Breast epithelium (tissue), 4 donors: ENCODE measurements around the gene KIF6. TPM values are rescaled to one million over a fixed set of nuclear protein-coding genes. Genes with fewer than 3 reads are reported as not detected.

Source experiments
- DNase-seq, 2 donors: peaks; one replicate each; pipeline ENCODE4 v3.0.0-alpha.2; 2019; ENCODE audit warnings: low spot score in 2 of 2
- H3K27ac ChIP-seq, 2 donors: fragments of 200-600 bp; sonication (generic) in 1 of 2; one replicate each; pipeline ENCODE4 v1.5.1; 2016 to 2019; ENCODE audit warnings: mild to moderate bottlenecking in 1 of 2
- H3K27me3 ChIP-seq, 2 donors: fragments of 200-600 bp; sonication (generic) in 1 of 2; one replicate each; pipeline versions ENCODE4 v1.5.1 to v1.6.0; 2017 to 2019; ENCODE audit warnings: control low read depth in 1 of 2, mild to moderate bottlenecking in 1 of 2
- H3K36me3 ChIP-seq: fragments of 200-600 bp; one replicate; pipeline ENCODE4 v1.5.1; 2019
- H3K4me1 ChIP-seq, 2 donors: fragments of 200-600 bp; sonication (generic); one replicate each; pipeline ENCODE4 v1.5.1; 2016 to 2019; ENCODE audit warnings: control low read depth in 1 of 2
- H3K4me3 ChIP-seq, 3 donors: fragments of 200-600 bp; sonication (generic); 1 replicate in 2 of 3; 2 replicates in 1 of 3; pipeline ENCODE4 v1.5.1; 2016 to 2019; ENCODE audit warnings: mild to moderate bottlenecking in 3 of 3, moderate library complexity in 2 of 3
- H3K9me3 ChIP-seq, 2 donors: fragments of 200-600 bp; sonication (generic) in 1 of 2; one replicate each; pipeline ENCODE4 v1.5.1; 2016 to 2019; ENCODE audit warnings: control low read depth in 1 of 2
- POLR2A ChIP-seq: fragments of 450-650 bp; IDR thresholded peaks from one replicate; pipeline ENCODE4 v1.6.1; 2016; ENCODE audit warnings: antibody characterized with exemption, mild to moderate bottlenecking, moderate library complexity
- POLR2AphosphoS5 ChIP-seq, 3 donors: sonication (generic); formaldehyde crosslinking; IDR thresholded peaks; one replicate each; pipeline ENCODE4 v1.6.1; 2017; ENCODE audit warnings: antibody characterized with exemption in 3 of 3
- intact Hi-C: fragments of 100-400 bp; cut with DNase I; formaldehyde crosslinking; loops from one replicate; pipeline ENCODE4 v1.15.1; 2023; ENCODE audit warnings: low total_unique reads
- total RNA-seq, 3 donors: library from RNA; depleted of rRNA; stranded (reverse); fragments of >200 nt; gene quantifications; one replicate each; pipeline ENCODE4 v1.1.0, GENCODE V29; 2016
- TF ChIP-seq, protein P1 (sequence below), 3 donors: fragments of 450-650 bp; IDR thresholded peaks; one replicate each; pipeline ENCODE4 v1.5.1; 2016 to 2017; ENCODE audit warnings: antibody characterized with exemption in 3 of 3, mild to moderate bottlenecking in 3 of 3, moderate library complexity in 3 of 3

Gene KIF6
- total RNA-seq, 3 donors from 2014 or later, result under 0.01 to 0.80 (median 0.15) TPM

- intact Hi-C loops, result loop anchor here (5.0 kb wide), 1 partner anchor 1425 kb away; no protein-coding TSS in a partner anchor
- H3K27ac ChIP-seq, result no peak overlapping the region
- no peaks in the 10 kb centered on the region for H3K4me1 ChIP-seq
- no peak for DNase-seq
- H3K4me3 ChIP-seq, result no peak overlapping the region
- no peaks in the 10 kb centered on the region for H3K27me3 ChIP-seq
- TF ChIP-seq POLR2AphosphoS5 (IDR thresholded peaks at IDR 0.05) (no peak), POLR2A (no peak)
- TF ChIP-seq, protein P1, sequence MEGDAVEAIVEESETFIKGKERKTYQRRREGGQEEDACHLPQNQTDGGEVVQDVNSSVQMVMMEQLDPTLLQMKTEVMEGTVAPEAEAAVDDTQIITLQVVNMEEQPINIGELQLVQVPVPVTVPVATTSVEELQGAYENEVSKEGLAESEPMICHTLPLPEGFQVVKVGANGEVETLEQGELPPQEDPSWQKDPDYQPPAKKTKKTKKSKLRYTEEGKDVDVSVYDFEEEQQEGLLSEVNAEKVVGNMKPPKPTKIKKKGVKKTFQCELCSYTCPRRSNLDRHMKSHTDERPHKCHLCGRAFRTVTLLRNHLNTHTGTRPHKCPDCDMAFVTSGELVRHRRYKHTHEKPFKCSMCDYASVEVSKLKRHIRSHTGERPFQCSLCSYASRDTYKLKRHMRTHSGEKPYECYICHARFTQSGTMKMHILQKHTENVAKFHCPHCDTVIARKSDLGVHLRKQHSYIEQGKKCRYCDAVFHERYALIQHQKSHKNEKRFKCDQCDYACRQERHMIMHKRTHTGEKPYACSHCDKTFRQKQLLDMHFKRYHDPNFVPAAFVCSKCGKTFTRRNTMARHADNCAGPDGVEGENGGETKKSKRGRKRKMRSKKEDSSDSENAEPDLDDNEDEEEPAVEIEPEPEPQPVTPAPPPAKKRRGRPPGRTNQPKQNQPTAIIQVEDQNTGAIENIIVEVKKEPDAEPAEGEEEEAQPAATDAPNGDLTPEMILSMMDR (IDR thresholded peaks at IDR 0.05), result no peak
- H3K36me3 ChIP-seq, result no peaks in the 10 kb centered on the region
- H3K9me3 ChIP-seq, result no peaks in the 10 kb centered on the region
These were observed 378.0 kb downstream of the KIF6 start for GRCh38 chr6:39347206-39347605.

- no peak overlapping the region for H3K4me3 ChIP-seq
- H3K27ac ChIP-seq, result no peak overlapping the region
These were observed 380.4 kb downstream of the KIF6 start for GRCh38 chr6:39344821-39345280.

GRCh38 chr6:39343396-39343870, 381.8 kb downstream of the KIF6 start:
- H3K4me1 ChIP-seq, result no peaks in the 10 kb centered on the region

More at GRCh38 chr6:39344821-39345280, 380.4 kb downstream of the KIF6 start:
- Histone ChIP-seq H3K36me3 (no peaks in the 10 kb centered on the region), H3K4me1 (no peaks in the 10 kb centered on the region), H3K27me3 (no peaks in the 10 kb centered on the region), H3K9me3 (no peaks in the 10 kb centered on the region)
- TF ChIP-seq, protein P1 (IDR thresholded peaks at IDR 0.05), result no peak
- no peak for TF ChIP-seq POLR2A
- TF ChIP-seq POLR2AphosphoS5 (IDR thresholded peaks at IDR 0.05), result no peak
- intact Hi-C loops, result loop anchor here (5.0 kb wide), 1 partner anchor 1427 kb away; no protein-coding TSS in a partner anchor
- no peak for DNase-seq

GRCh38 chr6:39342692-39343395, 382.4 kb downstream of the KIF6 start:
- intact Hi-C loops, result no loop called here
- no peak for DNase-seq
- Histone ChIP-seq H3K4me1 (no peaks in the 10 kb centered on the region), H3K27ac (no peak overlapping the region), H3K4me3 (no peak overlapping the region), H3K9me3 (no peaks in the 10 kb centered on the region), H3K27me3 (no peaks in the 10 kb centered on the region), H3K36me3 (no peaks in the 10 kb centered on the region)
- TF ChIP-seq POLR2A (no peak), POLR2AphosphoS5 (IDR thresholded peaks at IDR 0.05) (no peak)
- TF ChIP-seq, protein P1 (IDR thresholded peaks at IDR 0.05), result no peak

More at GRCh38 chr6:39343396-39343870, 381.8 kb downstream of the KIF6 start:
- Histone ChIP-seq H3K27ac (no peak overlapping the region), H3K4me3 (no peak overlapping the region), H3K36me3 (no peaks in the 10 kb centered on the region), H3K27me3 (no peaks in the 10 kb centered on the region), H3K9me3 (no peaks in the 10 kb centered on the region)
- intact Hi-C loops, result no loop called here
- no peak for DNase-seq
- TF ChIP-seq, protein P1 (IDR thresholded peaks at IDR 0.05), result no peak
- no peak for TF ChIP-seq POLR2A
- no peak for TF ChIP-seq POLR2AphosphoS5 (IDR thresholded peaks at IDR 0.05)

DNA sequence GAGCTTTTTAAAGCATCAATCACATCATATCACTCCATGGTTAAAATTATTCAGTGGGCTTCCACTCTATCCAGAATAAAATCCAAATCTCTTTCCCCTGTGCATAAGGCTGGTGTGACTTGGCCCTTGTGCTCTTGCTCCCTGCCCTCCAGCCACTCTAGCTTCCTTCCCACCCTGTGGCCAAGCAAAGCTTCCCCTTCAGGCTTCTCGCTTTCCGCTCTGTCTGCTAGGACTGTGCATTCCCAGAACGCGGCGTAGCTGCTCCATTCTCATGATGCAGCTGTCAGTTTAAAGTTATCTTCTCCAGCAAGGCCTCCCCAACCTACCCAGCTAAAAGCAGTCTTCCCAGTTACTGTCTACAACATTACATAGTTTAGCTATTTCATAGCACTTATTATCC, 383.3 kb downstream of the KIF6 start:
- H3K27ac ChIP-seq, result no peak overlapping the region
- intact Hi-C loops, result no loop called here
- no peak for DNase-seq
- no peaks in the 10 kb centered on the region for H3K27me3 ChIP-seq
- no peaks in the 10 kb centered on the region for H3K9me3 ChIP-seq
- no peaks in the 10 kb centered on the region for H3K36me3 ChIP-seq
- no peak overlapping the region for H3K4me3 ChIP-seq
- TF ChIP-seq, protein P1 (IDR thresholded peaks at IDR 0.05), result no peak
- no peak for TF ChIP-seq POLR2A
- no peak for TF ChIP-seq POLR2AphosphoS5 (IDR thresholded peaks at IDR 0.05)
- no peaks in the 10 kb centered on the region for H3K4me1 ChIP-seq
